ENCODE results near the gene FLYWCH1.

Gene FLYWCH1

GRCh38 chr16:2977440-2977839, 65.7 kb downstream of the FLYWCH1 start:
- no peaks in the 10 kb centered on the region for H3K9me2 ChIP-seq (replicated peaks; ENCODE audit: low read depth, low read length)
- H3K36me3 ChIP-seq (ENCODE audit: insufficient read depth, low read length) = no peaks in the 10 kb centered on the region
- no peak overlapping the region for H3K9ac ChIP-seq (ENCODE audit: low read depth, low read length, poor library complexity, severe bottlenecking)
- H4K20me1 ChIP-seq (ENCODE audit: insufficient read depth, low read length, poor library complexity, severe bottlenecking) = no peaks in the 10 kb centered on the region
- H3K79me2 ChIP-seq (ENCODE audit: insufficient read depth, low read length) = peaks cover 30% of the 10 kb centered on the region
- H3K4me2 ChIP-seq (ENCODE audit: low read depth, low read length, poor library complexity, severe bottlenecking) = peak overlapping the region; percentile 51
- TF ChIP-seq CTCF (conservative IDR thresholded peaks at IDR 0.05; ENCODE audit: low read length) = no peak
- no peak for TF ChIP-seq EZH2phosphoT487 (IDR thresholded peaks at IDR 0.05; ENCODE audit: borderline replicate concordance)
- no peak overlapping the region for H3K4me3 ChIP-seq (ENCODE audit: low read length, poor library complexity, severe bottlenecking)
- H2AFZ ChIP-seq (ENCODE audit: low read length) = no peak overlapping the region
- no peaks in the 10 kb centered on the region for H3K9me3 ChIP-seq (ENCODE audit: insufficient read depth, low read depth, low read length)
- H3K4me1 ChIP-seq (ENCODE audit: insufficient read depth, low read length, poor library complexity, severe bottlenecking) = no peaks in the 10 kb centered on the region
- no peaks in the 10 kb centered on the region for H3F3A ChIP-seq (ENCODE audit: low read depth)
- no peaks in the 10 kb centered on the region for H3K27me3 ChIP-seq (ENCODE audit: insufficient read depth, low read length, poor library complexity, severe bottlenecking)

- TF ChIP-seq CTCF (conservative IDR thresholded peaks at IDR 0.05; ENCODE audit: low read length) (no peak), EZH2phosphoT487 (IDR thresholded peaks at IDR 0.05; ENCODE audit: borderline replicate concordance) (no peak)
- Histone ChIP-seq H3K79me2 (ENCODE audit: insufficient read depth, low read length) (peaks cover 30% of the 10 kb centered on the region), H3K9me2 (replicated peaks; ENCODE audit: low read depth, low read length) (no peaks in the 10 kb centered on the region)
Observed at GRCh38 chr16:2979669-2980226, 68.0 kb downstream of the FLYWCH1 start.

GRCh38 chr16:2980227-2981176, 68.8 kb downstream of the FLYWCH1 start, which contains the start of gene PKMYT1:
PKMYT1 (minus strand) TSS chr16:2980446; CDS start chr16:2979657, 789 bp downstream.
- no peaks in the 10 kb centered on the region for H3K9me2 ChIP-seq (replicated peaks; ENCODE audit: low read depth, low read length)
- H3K36me3 ChIP-seq (ENCODE audit: insufficient read depth, low read length) = no peaks in the 10 kb centered on the region
- no peaks in the 10 kb centered on the region for H3F3A ChIP-seq (ENCODE audit: low read depth)
- peak within 1 kb of the TSS; percentile 88 for H3K9ac ChIP-seq (ENCODE audit: low read depth, low read length, poor library complexity, severe bottlenecking)
- H3K9me3 ChIP-seq (ENCODE audit: insufficient read depth, low read depth, low read length) = no peaks in the 10 kb centered on the region
- peak within 1 kb of the TSS; percentile 63 for H2AFZ ChIP-seq (ENCODE audit: low read length)
- TF ChIP-seq CTCF (conservative IDR thresholded peaks at IDR 0.05; ENCODE audit: low read length) (no peak), EZH2phosphoT487 (IDR thresholded peaks at IDR 0.05; ENCODE audit: borderline replicate concordance) (no peak)
- peaks cover 30% of the 10 kb centered on the region for H3K79me2 ChIP-seq (ENCODE audit: insufficient read depth, low read length)
- peak within 1 kb of the TSS; percentile 75 for H3K4me2 ChIP-seq (ENCODE audit: low read depth, low read length, poor library complexity, severe bottlenecking)
- H3K27me3 ChIP-seq (ENCODE audit: insufficient read depth, low read length, poor library complexity, severe bottlenecking) = no peaks in the 10 kb centered on the region
- no peaks in the 10 kb centered on the region for H3K4me1 ChIP-seq (ENCODE audit: insufficient read depth, low read length, poor library complexity, severe bottlenecking)
- no peaks in the 10 kb centered on the region for H4K20me1 ChIP-seq (ENCODE audit: insufficient read depth, low read length, poor library complexity, severe bottlenecking)
- peak within 1 kb of the TSS; percentile 87 for H3K4me3 ChIP-seq (ENCODE audit: low read length, poor library complexity, severe bottlenecking)

More at GRCh38 chr16:2979669-2980226, 68.0 kb downstream of the FLYWCH1 start:
- Histone ChIP-seq H3K4me3 (ENCODE audit: low read length, poor library complexity, severe bottlenecking) (peak overlapping the region; percentile 87), H2AFZ (ENCODE audit: low read length) (peak overlapping the region; percentile 49; the same call in 1 of the 2 replicates), H3K36me3 (ENCODE audit: insufficient read depth, low read length) (no peaks in the 10 kb centered on the region), H3K4me1 (ENCODE audit: insufficient read depth, low read length, poor library complexity, severe bottlenecking) (no peaks in the 10 kb centered on the region), H3K27me3 (ENCODE audit: insufficient read depth, low read length, poor library complexity, severe bottlenecking) (no peaks in the 10 kb centered on the region), H3K4me2 (ENCODE audit: low read depth, low read length, poor library complexity, severe bottlenecking) (peak overlapping the region; percentile 75), H3K9ac (ENCODE audit: low read depth, low read length, poor library complexity, severe bottlenecking) (peak overlapping the region; percentile 88), H3K9me3 (ENCODE audit: insufficient read depth, low read depth, low read length) (no peaks in the 10 kb centered on the region), H3F3A (ENCODE audit: low read depth) (no peaks in the 10 kb centered on the region), H4K20me1 (ENCODE audit: insufficient read depth, low read length, poor library complexity, severe bottlenecking) (no peaks in the 10 kb centered on the region)

Measured in Loucy (cell line).